WTC11 (cell line): ENCODE results near the gene BCL7C. TPM values are rescaled to one million over a fixed set of nuclear protein-coding genes. Genes with fewer than 3 reads are reported as not detected.

ENCODE experiments used
- ATF1 ChIP-seq: sonication (generic); formaldehyde crosslinking; IDR thresholded peaks from 2 replicates; pipeline ENCODE4 v1.8.1; 2023; ENCODE audit warnings: mild to moderate bottlenecking, moderate library complexity, missing genetic modification reagents
- ELF4 ChIP-seq: sonication (generic); formaldehyde crosslinking; IDR thresholded peaks from 2 replicates; pipeline ENCODE4 v1.8.1; 2022; ENCODE audit warnings: low read depth, mild to moderate bottlenecking, moderate library complexity, missing genetic modification reagents
- EMX1 ChIP-seq: fragments of 250-450 bp; sonication (Bioruptor Pico); IDR thresholded peaks from 2 replicates; pipeline ENCODE4 v1.8.0; 2021; ENCODE audit warnings: mild to moderate bottlenecking
- ESRRA ChIP-seq: sonication (generic); formaldehyde crosslinking; IDR thresholded peaks from 2 replicates; pipeline ENCODE4 v1.8.1; 2022; ENCODE audit warnings: mild to moderate bottlenecking, missing genetic modification reagents, borderline replicate concordance
- ETV6 ChIP-seq: sonication (generic); formaldehyde crosslinking; IDR thresholded peaks from 2 replicates; pipeline ENCODE4 v1.8.1; 2022; ENCODE audit warnings: mild to moderate bottlenecking, missing genetic modification reagents
- GRHL2 ChIP-seq: fragments of 250-450 bp; sonication (Bioruptor Pico); IDR thresholded peaks from 2 replicates; pipeline ENCODE4 v1.8.0; 2022; ENCODE audit warnings: mild to moderate bottlenecking, moderate library complexity; ENCODE audit not compliant: insufficient replicate concordance, severe bottlenecking
- HMGA2 ChIP-seq: fragments of 250-450 bp; sonication (Bioruptor Pico); IDR thresholded peaks from 2 replicates; pipeline ENCODE4 v1.4.0; 2021; ENCODE audit warnings: mild to moderate bottlenecking, moderate library complexity
- JAZF1 ChIP-seq: fragments of 250-450 bp; sonication (Bioruptor Pico); IDR thresholded peaks from 2 replicates; pipeline ENCODE4 v1.9.0; 2021; ENCODE audit warnings: moderate library complexity, mild to moderate bottlenecking, inconsistent platforms
- KAT7 ChIP-seq: sonication (generic); formaldehyde crosslinking; IDR thresholded peaks from 2 replicates; pipeline ENCODE4 v1.8.1; 2023; ENCODE audit warnings: missing genetic modification reagents, mild to moderate bottlenecking, borderline replicate concordance
- MYBL2 ChIP-seq: sonication (generic); formaldehyde crosslinking; IDR thresholded peaks from 2 replicates; pipeline ENCODE4 v1.8.1; 2023; ENCODE audit warnings: mild to moderate bottlenecking, moderate library complexity, missing genetic modification reagents
- NFE2L1 ChIP-seq: sonication (generic); formaldehyde crosslinking; IDR thresholded peaks from 2 replicates; pipeline ENCODE4 v1.8.1; 2023; ENCODE audit warnings: missing genetic modification reagents
- NFYB ChIP-seq: sonication (generic); formaldehyde crosslinking; conservative IDR thresholded peaks from 2 replicates; pipeline ENCODE4 v1.8.0; 2022; ENCODE audit warnings: low read depth, missing genetic modification reagents
- NR1H2 ChIP-seq: sonication (generic); formaldehyde crosslinking; IDR thresholded peaks from 2 replicates; pipeline ENCODE4 v1.9.0; 2021; ENCODE audit warnings: mild to moderate bottlenecking, moderate library complexity, missing genetic modification reagents
- RELA ChIP-seq: sonication (generic); formaldehyde crosslinking; IDR thresholded peaks from 2 replicates; pipeline ENCODE4 v1.8.1; 2022; ENCODE audit warnings: missing genetic modification reagents, mild to moderate bottlenecking, borderline replicate concordance
- SMAD4 ChIP-seq: sonication (generic); formaldehyde crosslinking; IDR thresholded peaks from 2 replicates; pipeline ENCODE4 v1.8.0; 2022; ENCODE audit warnings: mild to moderate bottlenecking, missing genetic modification reagents
- TEAD4 ChIP-seq: sonication (generic); formaldehyde crosslinking; IDR thresholded peaks from 2 replicates; pipeline ENCODE4 v1.8.0; 2022; ENCODE audit warnings: mild to moderate bottlenecking, missing genetic modification reagents
- TP53 ChIP-seq: sonication (generic); formaldehyde crosslinking; IDR thresholded peaks from 2 replicates; pipeline ENCODE4 v1.8.1; 2023; ENCODE audit warnings: mild to moderate bottlenecking, missing genetic modification reagents
- ZNF138 ChIP-seq: sonication (generic); formaldehyde crosslinking; conservative IDR thresholded peaks from 2 replicates; pipeline ENCODE4 v1.8.1; 2022; ENCODE audit warnings: mild to moderate bottlenecking, moderate library complexity, missing genetic modification reagents
- ZNF219 ChIP-seq: sonication (generic); formaldehyde crosslinking; IDR thresholded peaks from 2 replicates; pipeline ENCODE4 v1.8.0; 2023; ENCODE audit warnings: missing genetic modification reagents, mild to moderate bottlenecking, borderline replicate concordance
- ZNF263 ChIP-seq: sonication (generic); formaldehyde crosslinking; IDR thresholded peaks from 2 replicates; pipeline ENCODE4 v1.8.1; 2022; ENCODE audit warnings: low read depth, mild to moderate bottlenecking, moderate library complexity, missing genetic modification reagents
- ZNF317 ChIP-seq: sonication (generic); formaldehyde crosslinking; IDR thresholded peaks from 2 replicates; pipeline ENCODE4 v1.8.1; 2023; ENCODE audit warnings: low read depth, mild to moderate bottlenecking, moderate library complexity, missing genetic modification reagents, borderline replicate concordance
- total RNA-seq: library from RNA; stranded (reverse); gene quantifications from 3 replicates; pipeline ENCODE4 v1.2.3, GENCODE V29; 2021
- TF ChIP-seq, protein P1 (sequence below): sonication (generic); formaldehyde crosslinking; IDR thresholded peaks from 2 replicates; pipeline ENCODE4 v1.8.1; 2022; ENCODE audit warnings: low read depth, mild to moderate bottlenecking, moderate library complexity, missing genetic modification reagents, borderline replicate concordance
- TF ChIP-seq, protein P2 (sequence below): sonication (generic); formaldehyde crosslinking; IDR thresholded peaks from 2 replicates; pipeline ENCODE4 v1.8.0; 2022; ENCODE audit warnings: mild to moderate bottlenecking, missing genetic modification reagents
- TF ChIP-seq, protein P3 (sequence below): sonication (generic); formaldehyde crosslinking; IDR thresholded peaks from 2 replicates; pipeline ENCODE4 v1.8.1; 2023; ENCODE audit warnings: mild to moderate bottlenecking, missing genetic modification reagents
- TF ChIP-seq, protein P4 (sequence below): sonication (generic); formaldehyde crosslinking; IDR thresholded peaks from 2 replicates; pipeline ENCODE4 v1.8.1; 2022; ENCODE audit warnings: mild to moderate bottlenecking, missing genetic modification reagents, moderate library complexity, borderline replicate concordance
- TF ChIP-seq, protein P5 (sequence below): fragments of 250-450 bp; sonication (Bioruptor Pico); IDR thresholded peaks from 2 replicates; pipeline ENCODE4 v1.9.0; 2021; ENCODE audit warnings: moderate library complexity, mild to moderate bottlenecking, inconsistent platforms, borderline replicate concordance
- TF ChIP-seq, protein P6 (sequence below): sonication (generic); formaldehyde crosslinking; IDR thresholded peaks from 2 replicates; pipeline ENCODE4 v1.8.0; 2022; ENCODE audit warnings: missing genetic modification reagents
- TF ChIP-seq, protein P7 (sequence below): sonication (generic); formaldehyde crosslinking; IDR thresholded peaks from 2 replicates; pipeline ENCODE4 v1.8.0; 2022; ENCODE audit warnings: mild to moderate bottlenecking, missing genetic modification reagents

Gene BCL7C
- total RNA-seq, 1 experiment from 2014 or later, result 18.3 TPM

DNA sequence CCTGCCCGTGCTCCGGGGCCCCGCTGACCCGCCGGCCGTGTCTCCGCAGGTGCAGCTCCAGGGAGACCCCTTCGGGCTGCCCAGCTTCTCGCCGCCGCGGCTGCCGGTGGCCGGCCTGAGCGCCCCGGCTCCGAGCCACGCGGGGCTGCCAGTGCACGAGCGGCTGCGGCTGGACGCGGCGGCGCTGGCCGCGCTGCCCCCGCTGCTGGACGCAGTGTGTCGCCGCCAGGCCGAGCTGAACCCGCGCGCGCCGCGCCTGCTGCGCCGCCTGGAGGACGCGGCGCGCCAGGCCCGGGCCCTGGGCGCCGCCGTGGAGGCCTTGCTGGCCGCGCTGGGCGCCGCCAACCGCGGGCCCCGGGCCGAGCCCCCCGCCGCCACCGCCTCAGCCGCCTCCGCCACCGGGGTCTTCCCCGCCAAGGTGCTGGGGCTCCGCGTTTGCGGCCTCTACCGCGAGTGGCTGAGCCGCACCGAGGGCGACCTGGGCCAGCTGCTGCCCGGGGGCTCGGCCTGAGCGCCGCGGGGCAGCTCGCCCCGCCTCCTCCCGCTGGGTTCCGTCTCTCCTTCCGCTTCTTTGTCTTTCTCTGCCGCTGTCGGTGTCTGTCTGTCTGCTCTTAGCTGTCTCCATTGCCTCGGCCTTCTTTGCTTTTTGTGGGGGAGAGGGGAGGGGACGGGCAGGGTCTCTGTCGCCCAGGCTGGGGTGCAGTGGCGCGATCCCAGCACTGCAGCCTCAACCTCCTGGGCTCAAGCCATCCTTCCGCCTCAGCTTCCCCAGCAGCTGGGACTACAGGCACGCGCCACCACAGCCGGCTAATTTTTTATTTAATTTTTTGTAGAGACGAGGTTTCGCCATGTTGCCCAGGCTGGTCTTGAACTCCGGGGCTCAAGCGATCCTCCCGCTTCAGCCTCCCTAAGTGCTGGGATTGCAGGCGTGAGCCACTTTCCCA is 8.4 kb upstream of the BCL7C start (continued):
- TF ChIP-seq, protein P1, sequence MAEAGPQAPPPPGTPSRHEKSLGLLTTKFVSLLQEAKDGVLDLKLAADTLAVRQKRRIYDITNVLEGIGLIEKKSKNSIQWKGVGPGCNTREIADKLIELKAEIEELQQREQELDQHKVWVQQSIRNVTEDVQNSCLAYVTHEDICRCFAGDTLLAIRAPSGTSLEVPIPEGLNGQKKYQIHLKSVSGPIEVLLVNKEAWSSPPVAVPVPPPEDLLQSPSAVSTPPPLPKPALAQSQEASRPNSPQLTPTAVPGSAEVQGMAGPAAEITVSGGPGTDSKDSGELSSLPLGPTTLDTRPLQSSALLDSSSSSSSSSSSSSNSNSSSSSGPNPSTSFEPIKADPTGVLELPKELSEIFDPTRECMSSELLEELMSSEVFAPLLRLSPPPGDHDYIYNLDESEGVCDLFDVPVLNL, result no peak
- no peak for TF ChIP-seq ESRRA (CRISPR knock-in tag)
- TF ChIP-seq SMAD4, result no peak
- TF ChIP-seq, protein P2, sequence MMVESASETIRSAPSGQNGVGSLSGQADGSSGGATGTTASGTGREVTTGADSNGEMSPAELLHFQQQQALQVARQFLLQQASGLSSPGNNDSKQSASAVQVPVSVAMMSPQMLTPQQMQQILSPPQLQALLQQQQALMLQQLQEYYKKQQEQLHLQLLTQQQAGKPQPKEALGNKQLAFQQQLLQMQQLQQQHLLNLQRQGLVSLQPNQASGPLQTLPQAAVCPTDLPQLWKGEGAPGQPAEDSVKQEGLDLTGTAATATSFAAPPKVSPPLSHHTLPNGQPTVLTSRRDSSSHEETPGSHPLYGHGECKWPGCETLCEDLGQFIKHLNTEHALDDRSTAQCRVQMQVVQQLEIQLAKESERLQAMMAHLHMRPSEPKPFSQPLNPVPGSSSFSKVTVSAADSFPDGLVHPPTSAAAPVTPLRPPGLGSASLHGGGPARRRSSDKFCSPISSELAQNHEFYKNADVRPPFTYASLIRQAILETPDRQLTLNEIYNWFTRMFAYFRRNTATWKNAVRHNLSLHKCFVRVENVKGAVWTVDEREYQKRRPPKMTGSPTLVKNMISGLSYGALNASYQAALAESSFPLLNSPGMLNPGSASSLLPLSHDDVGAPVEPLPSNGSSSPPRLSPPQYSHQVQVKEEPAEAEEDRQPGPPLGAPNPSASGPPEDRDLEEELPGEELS (CRISPR knock-in tag), result 0 out of 2 replicates have a peak, but pooled peaks have one; percentile 29
- TF ChIP-seq, protein P3, sequence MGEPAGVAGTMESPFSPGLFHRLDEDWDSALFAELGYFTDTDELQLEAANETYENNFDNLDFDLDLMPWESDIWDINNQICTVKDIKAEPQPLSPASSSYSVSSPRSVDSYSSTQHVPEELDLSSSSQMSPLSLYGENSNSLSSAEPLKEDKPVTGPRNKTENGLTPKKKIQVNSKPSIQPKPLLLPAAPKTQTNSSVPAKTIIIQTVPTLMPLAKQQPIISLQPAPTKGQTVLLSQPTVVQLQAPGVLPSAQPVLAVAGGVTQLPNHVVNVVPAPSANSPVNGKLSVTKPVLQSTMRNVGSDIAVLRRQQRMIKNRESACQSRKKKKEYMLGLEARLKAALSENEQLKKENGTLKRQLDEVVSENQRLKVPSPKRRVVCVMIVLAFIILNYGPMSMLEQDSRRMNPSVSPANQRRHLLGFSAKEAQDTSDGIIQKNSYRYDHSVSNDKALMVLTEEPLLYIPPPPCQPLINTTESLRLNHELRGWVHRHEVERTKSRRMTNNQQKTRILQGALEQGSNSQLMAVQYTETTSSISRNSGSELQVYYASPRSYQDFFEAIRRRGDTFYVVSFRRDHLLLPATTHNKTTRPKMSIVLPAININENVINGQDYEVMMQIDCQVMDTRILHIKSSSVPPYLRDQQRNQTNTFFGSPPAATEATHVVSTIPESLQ (CRISPR knock-in tag), result no peak
- no peak for TF ChIP-seq ZNF263 (CRISPR knock-in tag)
- TF ChIP-seq, protein P4, sequence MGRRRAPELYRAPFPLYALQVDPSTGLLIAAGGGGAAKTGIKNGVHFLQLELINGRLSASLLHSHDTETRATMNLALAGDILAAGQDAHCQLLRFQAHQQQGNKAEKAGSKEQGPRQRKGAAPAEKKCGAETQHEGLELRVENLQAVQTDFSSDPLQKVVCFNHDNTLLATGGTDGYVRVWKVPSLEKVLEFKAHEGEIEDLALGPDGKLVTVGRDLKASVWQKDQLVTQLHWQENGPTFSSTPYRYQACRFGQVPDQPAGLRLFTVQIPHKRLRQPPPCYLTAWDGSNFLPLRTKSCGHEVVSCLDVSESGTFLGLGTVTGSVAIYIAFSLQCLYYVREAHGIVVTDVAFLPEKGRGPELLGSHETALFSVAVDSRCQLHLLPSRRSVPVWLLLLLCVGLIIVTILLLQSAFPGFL (CRISPR knock-in tag), result no peak
- no peak for TF ChIP-seq ZNF219 (CRISPR knock-in tag)
- TF ChIP-seq ZNF138 (CRISPR knock-in tag), result no peak
- TF ChIP-seq, protein P5, sequence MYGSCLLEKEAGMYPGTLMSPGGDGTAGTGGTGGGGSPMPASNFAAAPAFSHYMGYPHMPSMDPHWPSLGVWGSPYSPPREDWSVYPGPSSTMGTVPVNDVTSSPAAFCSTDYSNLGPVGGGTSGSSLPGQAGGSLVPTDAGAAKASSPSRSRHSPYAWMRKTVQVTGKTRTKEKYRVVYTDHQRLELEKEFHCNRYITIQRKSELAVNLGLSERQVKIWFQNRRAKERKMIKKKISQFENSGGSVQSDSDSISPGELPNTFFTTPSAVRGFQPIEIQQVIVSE (CRISPR knock-in tag), result no peak
- no peak for TF ChIP-seq NFYB (CRISPR knock-in tag)
- TF ChIP-seq ZNF317 (CRISPR knock-in tag), result 0 out of 2 replicates have a peak, but pooled peaks have one; percentile 28
- TF ChIP-seq GRHL2 (CRISPR knock-in tag), result no peak
- TF ChIP-seq, protein P6, sequence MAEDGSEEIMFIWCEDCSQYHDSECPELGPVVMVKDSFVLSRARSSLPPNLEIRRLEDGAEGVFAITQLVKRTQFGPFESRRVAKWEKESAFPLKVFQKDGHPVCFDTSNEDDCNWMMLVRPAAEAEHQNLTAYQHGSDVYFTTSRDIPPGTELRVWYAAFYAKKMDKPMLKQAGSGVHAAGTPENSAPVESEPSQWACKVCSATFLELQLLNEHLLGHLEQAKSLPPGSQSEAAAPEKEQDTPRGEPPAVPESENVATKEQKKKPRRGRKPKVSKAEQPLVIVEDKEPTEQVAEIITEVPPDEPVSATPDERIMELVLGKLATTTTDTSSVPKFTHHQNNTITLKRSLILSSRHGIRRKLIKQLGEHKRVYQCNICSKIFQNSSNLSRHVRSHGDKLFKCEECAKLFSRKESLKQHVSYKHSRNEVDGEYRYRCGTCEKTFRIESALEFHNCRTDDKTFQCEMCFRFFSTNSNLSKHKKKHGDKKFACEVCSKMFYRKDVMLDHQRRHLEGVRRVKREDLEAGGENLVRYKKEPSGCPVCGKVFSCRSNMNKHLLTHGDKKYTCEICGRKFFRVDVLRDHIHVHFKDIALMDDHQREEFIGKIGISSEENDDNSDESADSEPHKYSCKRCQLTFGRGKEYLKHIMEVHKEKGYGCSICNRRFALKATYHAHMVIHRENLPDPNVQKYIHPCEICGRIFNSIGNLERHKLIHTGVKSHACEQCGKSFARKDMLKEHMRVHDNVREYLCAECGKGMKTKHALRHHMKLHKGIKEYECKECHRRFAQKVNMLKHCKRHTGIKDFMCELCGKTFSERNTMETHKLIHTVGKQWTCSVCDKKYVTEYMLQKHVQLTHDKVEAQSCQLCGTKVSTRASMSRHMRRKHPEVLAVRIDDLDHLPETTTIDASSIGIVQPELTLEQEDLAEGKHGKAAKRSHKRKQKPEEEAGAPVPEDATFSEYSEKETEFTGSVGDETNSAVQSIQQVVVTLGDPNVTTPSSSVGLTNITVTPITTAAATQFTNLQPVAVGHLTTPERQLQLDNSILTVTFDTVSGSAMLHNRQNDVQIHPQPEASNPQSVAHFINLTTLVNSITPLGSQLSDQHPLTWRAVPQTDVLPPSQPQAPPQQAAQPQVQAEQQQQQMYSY (CRISPR knock-in tag), result no peak
- no peak for TF ChIP-seq EMX1
- no peak for TF ChIP-seq ATF1 (CRISPR knock-in tag)
- no peak for TF ChIP-seq MYBL2 (CRISPR knock-in tag)
- TF ChIP-seq NFE2L1 (CRISPR knock-in tag), result no peak
- TF ChIP-seq KAT7 (CRISPR knock-in tag), result 0 out of 2 replicates have a peak, but pooled peaks have one; percentile 40
- no peak for TF ChIP-seq RELA
- no peak for TF ChIP-seq NR1H2 (CRISPR knock-in tag)
- no peak for TF ChIP-seq TP53
- no peak for TF ChIP-seq ETV6
- TF ChIP-seq TEAD4 (CRISPR knock-in tag), result no peak
- TF ChIP-seq, protein P7, sequence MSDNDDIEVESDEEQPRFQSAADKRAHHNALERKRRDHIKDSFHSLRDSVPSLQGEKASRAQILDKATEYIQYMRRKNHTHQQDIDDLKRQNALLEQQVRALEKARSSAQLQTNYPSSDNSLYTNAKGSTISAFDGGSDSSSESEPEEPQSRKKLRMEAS, result peak; percentile 47; the same call in 1 of the 2 replicates
- no peak for TF ChIP-seq ELF4 (CRISPR knock-in tag)
- TF ChIP-seq HMGA2, result no peak
- TF ChIP-seq JAZF1, result no peak
